ENCODE measurements around the gene AATK. TPM values are rescaled to one million over a fixed set of nuclear protein-coding genes. Genes with fewer than 3 reads are reported as not detected.
A peak's percentile ranks its signal among the peaks of the same experiment; 100 is the strongest.

AATK gene
- total and polyA plus RNA-seq, 2 of the 13 experiments (the other 11 are each of a cell fraction or from before 2014, with no cell fraction given), result 2.9 to 8.4 TPM

DNA sequence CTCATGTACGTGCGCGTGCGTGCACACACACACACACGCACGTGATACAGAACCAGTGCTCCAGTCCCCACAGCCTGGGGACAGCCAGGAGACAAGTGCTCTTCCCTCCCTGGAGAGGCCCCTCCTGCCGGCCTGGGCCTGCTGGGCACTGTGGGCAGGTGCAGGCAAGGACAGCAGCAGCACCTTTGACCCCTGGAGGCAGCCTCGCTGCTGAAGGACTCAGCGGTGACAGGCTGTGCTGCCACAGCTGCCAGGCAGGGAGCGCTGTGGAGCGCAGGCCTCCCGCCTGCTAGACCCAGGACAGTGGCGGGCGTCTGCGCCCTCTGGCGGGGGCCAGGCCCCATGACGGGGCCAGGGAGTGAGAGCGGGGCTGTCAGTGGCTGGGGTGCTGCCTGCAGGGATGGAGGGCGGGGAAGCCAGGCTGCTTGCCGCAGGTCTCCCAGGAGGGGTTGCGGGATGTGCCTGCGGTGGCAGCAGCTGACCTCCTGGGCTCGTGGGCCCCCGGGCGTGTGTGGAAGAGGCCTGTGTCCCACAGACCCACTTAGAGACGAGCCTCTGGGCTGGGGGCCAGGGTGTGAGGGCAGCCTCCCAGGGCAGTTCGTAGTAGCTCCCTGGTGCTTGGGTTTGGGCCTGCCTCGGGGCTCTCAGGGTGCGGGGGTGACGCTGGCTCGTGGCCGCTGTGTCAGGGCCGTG is 64.3 kb downstream of the AATK start (continued):
- TF ChIP-seq, protein P1, sequence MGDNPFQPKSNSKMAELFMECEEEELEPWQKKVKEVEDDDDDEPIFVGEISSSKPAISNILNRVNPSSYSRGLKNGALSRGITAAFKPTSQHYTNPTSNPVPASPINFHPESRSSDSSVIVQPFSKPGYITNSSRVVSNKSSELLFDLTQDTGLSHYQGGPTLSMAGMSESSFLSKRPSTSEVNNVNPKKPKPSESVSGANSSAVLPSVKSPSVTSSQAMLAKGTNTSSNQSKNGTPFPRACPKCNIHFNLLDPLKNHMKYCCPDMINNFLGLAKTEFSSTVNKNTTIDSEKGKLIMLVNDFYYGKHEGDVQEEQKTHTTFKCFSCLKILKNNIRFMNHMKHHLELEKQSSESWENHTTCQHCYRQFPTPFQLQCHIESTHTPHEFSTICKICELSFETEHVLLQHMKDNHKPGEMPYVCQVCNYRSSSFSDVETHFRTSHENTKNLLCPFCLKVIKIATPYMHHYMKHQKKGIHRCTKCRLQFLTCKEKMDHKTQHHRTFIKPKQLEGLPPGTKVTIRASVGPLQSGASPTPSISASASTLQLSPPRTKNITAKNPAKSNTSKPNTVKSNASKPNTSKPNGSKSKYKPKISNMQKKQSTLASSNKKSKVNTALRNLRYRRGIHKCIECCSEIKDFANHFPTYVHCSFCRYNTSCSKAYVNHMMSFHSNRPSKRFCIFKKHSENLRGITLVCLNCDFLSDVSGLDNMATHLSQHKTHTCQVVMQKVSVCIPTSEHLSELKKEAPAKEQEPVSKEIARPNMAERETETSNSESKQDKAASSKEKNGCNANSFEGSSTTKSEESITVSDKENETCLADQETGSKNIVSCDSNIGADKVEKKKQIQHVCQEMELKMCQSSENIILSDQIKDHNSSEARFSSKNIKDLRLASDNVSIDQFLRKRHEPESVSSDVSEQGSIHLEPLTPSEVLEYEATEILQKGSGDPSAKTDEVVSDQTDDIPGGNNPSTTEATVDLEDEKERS (CRISPR knock-in tag; IDR thresholded peaks at IDR 0.05), result 0 out of 2 replicates have a peak, but pooled peaks have one; percentile 90
- TF ChIP-seq MXD3 (CRISPR knock-in tag; IDR thresholded peaks at IDR 0.05) (peak; percentile 80), ZNF616 (CRISPR knock-in tag; IDR thresholded peaks at IDR 0.05; ENCODE audit: low read depth) (no peak), GZF1 (CRISPR knock-in tag; IDR thresholded peaks at IDR 0.05) (peak; percentile 73; the same call in 1 of the 2 replicates), ZFX (CRISPR knock-in tag; IDR thresholded peaks at IDR 0.05; ENCODE audit: low read depth) (peak; percentile 95), NR1H2 (CRISPR knock-in tag; IDR thresholded peaks at IDR 0.05; ENCODE audit: borderline replicate concordance, low read depth) (peak; percentile 63; the same call in 1 of the 2 replicates), ZNF296 (CRISPR knock-in tag; conservative IDR thresholded peaks at IDR 0.05) (peak; percentile 95; the same call in 1 of the 2 replicates), ZNF710 (CRISPR knock-in tag; IDR thresholded peaks at IDR 0.05; ENCODE audit: borderline replicate concordance) (peak; percentile 92; the same call in 1 of the 2 replicates), ZNF674 (CRISPR knock-in tag; IDR thresholded peaks at IDR 0.05; ENCODE audit: low read depth) (no peak), TAF15 (IDR thresholded peaks at IDR 0.05; ENCODE audit: low read depth, low read length, poor library complexity, severe bottlenecking) (peak; percentile 98), SUZ12 (IDR thresholded peaks at IDR 0.05; ENCODE audit: low read depth, low read length) (no peak), MLLT10 (CRISPR knock-in tag; IDR thresholded peaks at IDR 0.05) (no peak), ZNF343 (CRISPR knock-in tag; IDR thresholded peaks at IDR 0.05) (peak; percentile 85), ZNF549 (CRISPR knock-in tag; IDR thresholded peaks at IDR 0.05) (no peak; the same call in 1 of the 2 replicates), NFIB (CRISPR knock-in tag; IDR thresholded peaks at IDR 0.05; ENCODE audit: borderline replicate concordance) (no peak), ZNF326 (CRISPR knock-in tag; IDR thresholded peaks at IDR 0.05; ENCODE audit: borderline replicate concordance) (peak; percentile 86; the same call in 1 of the 2 replicates), KLF6 (CRISPR knock-in tag; IDR thresholded peaks at IDR 0.05) (peak; percentile 92)
- TF ChIP-seq, protein P2, sequence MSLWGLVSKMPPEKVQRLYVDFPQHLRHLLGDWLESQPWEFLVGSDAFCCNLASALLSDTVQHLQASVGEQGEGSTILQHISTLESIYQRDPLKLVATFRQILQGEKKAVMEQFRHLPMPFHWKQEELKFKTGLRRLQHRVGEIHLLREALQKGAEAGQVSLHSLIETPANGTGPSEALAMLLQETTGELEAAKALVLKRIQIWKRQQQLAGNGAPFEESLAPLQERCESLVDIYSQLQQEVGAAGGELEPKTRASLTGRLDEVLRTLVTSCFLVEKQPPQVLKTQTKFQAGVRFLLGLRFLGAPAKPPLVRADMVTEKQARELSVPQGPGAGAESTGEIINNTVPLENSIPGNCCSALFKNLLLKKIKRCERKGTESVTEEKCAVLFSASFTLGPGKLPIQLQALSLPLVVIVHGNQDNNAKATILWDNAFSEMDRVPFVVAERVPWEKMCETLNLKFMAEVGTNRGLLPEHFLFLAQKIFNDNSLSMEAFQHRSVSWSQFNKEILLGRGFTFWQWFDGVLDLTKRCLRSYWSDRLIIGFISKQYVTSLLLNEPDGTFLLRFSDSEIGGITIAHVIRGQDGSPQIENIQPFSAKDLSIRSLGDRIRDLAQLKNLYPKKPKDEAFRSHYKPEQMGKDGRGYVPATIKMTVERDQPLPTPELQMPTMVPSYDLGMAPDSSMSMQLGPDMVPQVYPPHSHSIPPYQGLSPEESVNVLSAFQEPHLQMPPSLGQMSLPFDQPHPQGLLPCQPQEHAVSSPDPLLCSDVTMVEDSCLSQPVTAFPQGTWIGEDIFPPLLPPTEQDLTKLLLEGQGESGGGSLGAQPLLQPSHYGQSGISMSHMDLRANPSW (CRISPR knock-in tag; IDR thresholded peaks at IDR 0.05; ENCODE audit: borderline replicate concordance), result peak; percentile 79; the same call in 1 of the 2 replicates
- TF ChIP-seq, protein P3, sequence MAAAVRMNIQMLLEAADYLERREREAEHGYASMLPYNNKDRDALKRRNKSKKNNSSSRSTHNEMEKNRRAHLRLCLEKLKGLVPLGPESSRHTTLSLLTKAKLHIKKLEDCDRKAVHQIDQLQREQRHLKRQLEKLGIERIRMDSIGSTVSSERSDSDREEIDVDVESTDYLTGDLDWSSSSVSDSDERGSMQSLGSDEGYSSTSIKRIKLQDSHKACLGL (CRISPR knock-in tag; IDR thresholded peaks at IDR 0.05), result peak; percentile 88; the same call in 1 of the 2 replicates
- TF ChIP-seq, protein P4, sequence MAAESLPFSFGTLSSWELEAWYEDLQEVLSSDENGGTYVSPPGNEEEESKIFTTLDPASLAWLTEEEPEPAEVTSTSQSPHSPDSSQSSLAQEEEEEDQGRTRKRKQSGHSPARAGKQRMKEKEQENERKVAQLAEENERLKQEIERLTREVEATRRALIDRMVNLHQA (CRISPR knock-in tag; IDR thresholded peaks at IDR 0.05), result no peak

Data from HepG2 (cell line).